WTC11 (cell line): ENCODE data around the gene CPTP. TPM values are rescaled to one million over a fixed set of nuclear protein-coding genes. Genes with fewer than 3 reads are reported as not detected.

Source experiments
- ATAC-seq: fragments of 200-7000 bp; cut with Tn5 transposase; 2 replicates; pipeline ENCODE4 v1.10.0; 2021; ENCODE audit warnings: mild to moderate bottlenecking, moderate library complexity
- CTCF ChIA-PET: fragments of 300-600 bp; sonication (Branson Sonifier 250); formaldehyde crosslinking; loops from one replicate; lab custom pipeline; 2021; ENCODE audit warnings: antibody characterized with exemption; lab: Charles Lee
- POLR2A ChIA-PET: fragments of 350-600 bp; sonication (Branson Sonifier 250); formaldehyde crosslinking; loops from one replicate; lab custom pipeline; 2021; ENCODE audit warnings: antibody characterized with exemption; lab: Charles Lee
- DNase-seq: peaks from one replicate; pipeline ENCODE4 v3.0.0; 2021; ENCODE audit warnings: low spot score
- H3K27ac Mint-ChIP-seq: 2 replicates; pipeline ENCODE4 v1.8.0; 2021; ENCODE audit warnings: mixed read lengths
- H3K27me3 Mint-ChIP-seq: 2 replicates; pipeline ENCODE4 v1.8.0; 2021; ENCODE audit warnings: low read depth, mild to moderate bottlenecking, moderate library complexity, mixed read lengths
- H3K36me3 Mint-ChIP-seq: 2 replicates; pipeline ENCODE4 v1.8.0; 2021; ENCODE audit warnings: mixed read lengths
- H3K4me1 Mint-ChIP-seq: 2 replicates; pipeline ENCODE4 v1.8.0; 2022; ENCODE audit warnings: mixed read lengths
- H3K4me3 Mint-ChIP-seq: 2 replicates; pipeline ENCODE4 v1.8.0; 2021; ENCODE audit warnings: mild to moderate bottlenecking, moderate library complexity, mixed read lengths
- H3K9me3 Mint-ChIP-seq: 2 replicates; pipeline ENCODE4 v1.8.0; 2021; ENCODE audit warnings: mixed read lengths
- ARID4B ChIP-seq: sonication (generic); formaldehyde crosslinking; IDR thresholded peaks from 2 replicates; pipeline ENCODE4 v1.8.0; 2023; ENCODE audit warnings: missing genetic modification reagents, mild to moderate bottlenecking, borderline replicate concordance
- ATF1 ChIP-seq: sonication (generic); formaldehyde crosslinking; IDR thresholded peaks from 2 replicates; pipeline ENCODE4 v1.8.1; 2023; ENCODE audit warnings: mild to moderate bottlenecking, moderate library complexity, missing genetic modification reagents
- CBFB ChIP-seq: sonication (generic); formaldehyde crosslinking; IDR thresholded peaks from 2 replicates; pipeline ENCODE4 v1.8.1; 2022; ENCODE audit warnings: mild to moderate bottlenecking, low read depth, missing genetic modification reagents
- CDX4 ChIP-seq: fragments of 250-450 bp; sonication (Bioruptor Pico); IDR thresholded peaks from 2 replicates; pipeline ENCODE4 v1.9.0; 2021; ENCODE audit warnings: moderate library complexity, mild to moderate bottlenecking, inconsistent platforms, borderline replicate concordance
- CREM ChIP-seq: sonication (generic); formaldehyde crosslinking; IDR thresholded peaks from 2 replicates; pipeline ENCODE4 v1.8.1; 2022; ENCODE audit warnings: mild to moderate bottlenecking, missing genetic modification reagents, moderate library complexity
- FOXJ3 ChIP-seq: sonication (generic); formaldehyde crosslinking; IDR thresholded peaks from 2 replicates; pipeline ENCODE4 v1.9.0; 2021; ENCODE audit warnings: missing genetic modification reagents, mild to moderate bottlenecking, borderline replicate concordance
- GABPB1 ChIP-seq: sonication (generic); formaldehyde crosslinking; IDR thresholded peaks from 2 replicates; pipeline ENCODE4 v1.8.1; 2023; ENCODE audit warnings: mild to moderate bottlenecking, missing genetic modification reagents
- GTF2I ChIP-seq: fragments of 250-450 bp; sonication (Bioruptor Pico); conservative IDR thresholded peaks from 2 replicates; pipeline ENCODE4 v1.4.0; 2021; ENCODE audit warnings: mild to moderate bottlenecking
- JAZF1 ChIP-seq: fragments of 250-450 bp; sonication (Bioruptor Pico); IDR thresholded peaks from 2 replicates; pipeline ENCODE4 v1.9.0; 2021; ENCODE audit warnings: moderate library complexity, mild to moderate bottlenecking, inconsistent platforms
- MAX ChIP-seq: sonication (generic); formaldehyde crosslinking; IDR thresholded peaks from 2 replicates; pipeline ENCODE4 v1.8.0; 2022; ENCODE audit warnings: mild to moderate bottlenecking, missing genetic modification reagents
- MYBL2 ChIP-seq: sonication (generic); formaldehyde crosslinking; IDR thresholded peaks from 2 replicates; pipeline ENCODE4 v1.8.1; 2023; ENCODE audit warnings: mild to moderate bottlenecking, moderate library complexity, missing genetic modification reagents
- NR1H2 ChIP-seq: sonication (generic); formaldehyde crosslinking; IDR thresholded peaks from 2 replicates; pipeline ENCODE4 v1.9.0; 2021; ENCODE audit warnings: mild to moderate bottlenecking, moderate library complexity, missing genetic modification reagents
- NR2C2 ChIP-seq: sonication (generic); formaldehyde crosslinking; IDR thresholded peaks from 2 replicates; pipeline ENCODE4 v1.8.0; 2022; ENCODE audit warnings: mild to moderate bottlenecking, missing genetic modification reagents
- OVOL2 ChIP-seq: fragments of 250-450 bp; sonication (Bioruptor Pico); IDR thresholded peaks from 2 replicates; pipeline ENCODE4 v1.9.0; 2021; ENCODE audit warnings: mild to moderate bottlenecking, borderline replicate concordance
- RELA ChIP-seq: sonication (generic); formaldehyde crosslinking; IDR thresholded peaks from 2 replicates; pipeline ENCODE4 v1.8.1; 2022; ENCODE audit warnings: missing genetic modification reagents, mild to moderate bottlenecking, borderline replicate concordance
- RORB ChIP-seq: fragments of 250-450 bp; sonication (Bioruptor Pico); IDR thresholded peaks from 2 replicates; pipeline ENCODE4 v1.9.0; 2021; ENCODE audit warnings: mild to moderate bottlenecking
- SOX15 ChIP-seq: fragments of 250-450 bp; sonication (Bioruptor Pico); IDR thresholded peaks from 2 replicates; pipeline ENCODE4 v1.9.0; 2021; ENCODE audit warnings: mild to moderate bottlenecking
- TEAD4 ChIP-seq: sonication (generic); formaldehyde crosslinking; IDR thresholded peaks from 2 replicates; pipeline ENCODE4 v1.8.0; 2022; ENCODE audit warnings: mild to moderate bottlenecking, missing genetic modification reagents
- ZNF138 ChIP-seq: sonication (generic); formaldehyde crosslinking; conservative IDR thresholded peaks from 2 replicates; pipeline ENCODE4 v1.8.1; 2022; ENCODE audit warnings: mild to moderate bottlenecking, moderate library complexity, missing genetic modification reagents
- ZNF263 ChIP-seq: sonication (generic); formaldehyde crosslinking; IDR thresholded peaks from 2 replicates; pipeline ENCODE4 v1.8.1; 2022; ENCODE audit warnings: low read depth, mild to moderate bottlenecking, moderate library complexity, missing genetic modification reagents
- ZNF281 ChIP-seq: sonication (generic); formaldehyde crosslinking; IDR thresholded peaks from 2 replicates; pipeline ENCODE4 v1.8.0; 2023; ENCODE audit warnings: mild to moderate bottlenecking, missing genetic modification reagents
- ZNF425 ChIP-seq: fragments of 250-450 bp; sonication (Bioruptor Pico); conservative IDR thresholded peaks from 2 replicates; pipeline ENCODE4 v1.9.0; 2021; ENCODE audit warnings: mild to moderate bottlenecking
- total RNA-seq: library from RNA; stranded (reverse); gene quantifications from 3 replicates; pipeline ENCODE4 v1.2.3, GENCODE V29; 2021

Gene CPTP
- total RNA-seq, 1 experiment from 2014 or later = 14.4 TPM

GRCh38 chr1:1281533-1282321 lies 42.9 kb upstream of the CPTP start (continued):
- TF ChIP-seq OVOL2 (CRISPR knock-in tag) (no peak), CDX4 (CRISPR knock-in tag) (no peak)

GRCh38 chr1:1282998-1283397 lies 41.6 kb upstream of the CPTP start:
- CTCF ChIA-PET = interaction anchor here (1.6 to 2.1 kb wide), 2 partner anchors 9 kb away, joined by 8 to 15 read pairs; partner anchors contain the start of gene UBE2J2
- Mint-ChIP-seq H3K9me3 (peaks cover 2% of the 10 kb centered on the region), H3K4me1 (no peaks in the 10 kb centered on the region), H3K27me3 (no peaks in the 10 kb centered on the region), H3K4me3 (no peak overlapping the region), H3K36me3 (no peaks in the 10 kb centered on the region), H3K27ac (no peak overlapping the region)
- ATAC-seq (no peak), DNase-seq (no peak)
- POLR2A ChIA-PET = no interaction called here
- no peak for TF ChIP-seq MAX (CRISPR knock-in tag)
- no peak for TF ChIP-seq NR2C2 (CRISPR knock-in tag)
- no peak for TF ChIP-seq RORB (CRISPR knock-in tag)
- TF ChIP-seq MYBL2 (CRISPR knock-in tag) = no peak

- Mint-ChIP-seq H3K9me3 (no peaks in the 10 kb centered on the region), H3K27me3 (no peaks in the 10 kb centered on the region), H3K27ac (no peak overlapping the region), H3K4me3 (no peak overlapping the region), H3K36me3 (no peaks in the 10 kb centered on the region), H3K4me1 (no peaks in the 10 kb centered on the region)
- ATAC-seq (peak; percentile 17; the same call in 1 of the 2 replicates), DNase-seq (peak; percentile 29)
- CTCF ChIA-PET = interaction anchor here (1.6 to 2.1 kb wide), 2 partner anchors 8 to 10 kb away, joined by 8 to 15 read pairs; partner anchors contain the start of gene UBE2J2
- POLR2A ChIA-PET = no interaction called here
- TF ChIP-seq CREM (CRISPR knock-in tag) (no peak), ARID4B (CRISPR knock-in tag) (no peak), NR1H2 (CRISPR knock-in tag) (no peak), GTF2I (CRISPR knock-in tag) (no peak), ZNF263 (CRISPR knock-in tag) (no peak), ATF1 (CRISPR knock-in tag) (no peak), CBFB (CRISPR knock-in tag) (no peak), FOXJ3 (no peak), SOX15 (no peak), TEAD4 (no peak), ZNF425 (no peak), MAX (CRISPR knock-in tag) (no peak), JAZF1 (CRISPR knock-in tag) (no peak), GABPB1 (CRISPR knock-in tag) (no peak), ZNF138 (no peak), ZNF281 (CRISPR knock-in tag) (no peak), RELA (CRISPR knock-in tag) (no peak)
Measured at GRCh38 chr1:1283821-1284220, 40.8 kb upstream of the CPTP start.
